SHP77 treated with DMSO at 0.1 percent for 48 hours (cell line): ENCODE data around the gene SLC10A1.
"Not testable (repeated sequence)": the region's sequence is repeated elsewhere in the genome, so short reads cannot be mapped to it uniquely, and the experiment has no call there.

Experiments
- DNase-seq: peaks from one replicate; lab custom pipeline; 2025; lab: John Stamatoyannopoulos, UW

SLC10A1 gene

GRCh38 chr14:69796797-69797500, at the start of gene SLC10A1:
Gene SLC10A1 (minus strand): TSS chr14:69797241. CDS start chr14:69797155, 86 bp downstream.
- DNase-seq: no peak

GRCh38 chr14:69845787-69846186, 48.7 kb upstream of the SLC10A1 start:
- peak; percentile 29 for DNase-seq

DNA sequence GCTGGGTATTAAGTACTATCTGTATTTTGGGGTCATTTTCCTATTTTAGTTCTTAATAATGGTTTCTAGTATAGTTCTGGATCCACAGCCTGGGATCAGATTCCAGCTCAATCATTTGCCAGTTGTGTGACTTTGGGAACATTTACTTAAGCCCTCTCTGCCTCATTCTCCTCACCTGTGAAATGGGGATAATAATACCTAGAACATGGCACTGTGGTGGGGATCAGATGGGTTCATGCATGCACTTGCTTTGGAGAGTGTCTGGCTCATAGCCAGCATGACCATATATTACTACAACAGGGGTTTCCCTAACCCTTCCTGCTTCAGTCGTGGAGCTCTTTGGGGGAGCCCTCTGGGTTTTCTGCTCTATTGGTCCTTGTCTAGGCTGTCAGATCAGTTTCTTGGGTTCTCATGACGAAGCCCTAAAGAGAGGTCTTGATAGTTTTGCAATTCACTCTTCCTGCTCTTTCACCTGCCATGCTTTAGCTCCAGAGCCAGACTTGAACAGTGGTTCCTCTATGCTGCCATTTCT, 48.1 kb upstream of the SLC10A1 start:
- no peak for DNase-seq

- no peak for DNase-seq
Observed at GRCh38 chr14:69844171-69844570, 47.1 kb upstream of the SLC10A1 start.

DNA sequence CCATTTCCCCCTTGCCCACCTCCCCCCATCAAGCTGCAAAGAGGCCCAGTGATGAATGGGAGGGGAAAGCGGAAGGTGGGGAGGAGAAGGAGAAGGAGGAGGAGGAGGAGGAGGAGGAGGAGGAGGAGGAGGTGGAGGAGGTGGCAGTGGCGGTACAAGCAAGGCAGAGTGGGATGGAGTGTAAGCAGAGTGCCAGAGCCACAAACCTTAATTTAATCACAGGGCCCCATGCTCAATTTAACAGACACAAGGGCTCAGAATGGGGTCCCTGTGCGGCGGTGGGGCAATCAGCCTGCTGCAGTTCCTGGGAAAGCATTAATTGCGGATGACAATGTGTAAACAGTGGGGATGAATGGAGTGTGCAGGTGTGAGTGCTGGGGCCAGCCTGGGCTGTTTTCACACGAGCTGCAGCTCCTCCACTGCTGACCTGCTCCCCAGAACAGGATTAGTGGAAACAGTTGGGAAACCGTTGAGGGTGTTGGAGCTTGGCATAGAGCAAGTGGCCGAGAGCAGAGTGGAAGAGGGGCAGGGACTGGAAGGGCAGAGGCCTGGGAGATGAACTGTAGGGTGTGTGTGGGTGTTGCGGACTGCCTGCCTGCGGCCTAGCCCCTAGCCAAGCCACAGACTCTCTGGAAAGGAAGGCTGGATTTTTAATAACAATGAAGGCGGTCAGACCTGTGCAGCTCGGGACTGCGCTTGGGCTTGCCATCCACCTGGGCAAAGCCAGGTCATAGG, 45.8 kb upstream of the SLC10A1 start:
- peak; percentile 76 for DNase-seq

- no peak for DNase-seq
Observed at GRCh38 chr14:69841656-69842055, 44.6 kb upstream of the SLC10A1 start.

DNA sequence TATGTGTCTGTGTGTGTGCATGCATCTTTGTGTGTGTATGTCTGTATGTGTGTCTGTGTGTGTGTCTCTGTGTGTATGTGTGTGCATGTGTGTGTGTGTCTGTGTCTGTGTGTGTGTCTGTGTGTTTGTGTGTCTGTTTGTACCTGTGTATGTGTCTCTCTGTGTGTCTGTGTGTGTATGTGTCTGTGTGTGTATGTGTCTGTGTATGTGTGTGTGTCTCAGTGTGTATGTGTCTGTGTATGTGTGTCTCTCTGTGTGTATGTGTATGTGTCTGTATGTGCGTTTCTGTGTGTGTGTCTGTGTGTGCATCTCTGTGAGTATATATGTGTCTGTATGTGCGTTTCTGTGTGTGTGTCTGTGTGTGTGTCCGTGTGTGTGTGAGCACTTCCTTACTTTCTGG, 42.6 kb upstream of the SLC10A1 start:
- no peak for DNase-seq

GRCh38 chr14:69838881-69839416, 41.9 kb upstream of the SLC10A1 start:
- no peak for DNase-seq

- no peak for DNase-seq
Observed at GRCh38 chr14:69828879-69829278, 31.8 kb upstream of the SLC10A1 start.

GRCh38 chr14:69828354-69828753, 31.3 kb upstream of the SLC10A1 start:
- DNase-seq: no peak

- DNase-seq: no peak
Observed at GRCh38 chr14:69827560-69827959, 30.5 kb upstream of the SLC10A1 start.

DNA sequence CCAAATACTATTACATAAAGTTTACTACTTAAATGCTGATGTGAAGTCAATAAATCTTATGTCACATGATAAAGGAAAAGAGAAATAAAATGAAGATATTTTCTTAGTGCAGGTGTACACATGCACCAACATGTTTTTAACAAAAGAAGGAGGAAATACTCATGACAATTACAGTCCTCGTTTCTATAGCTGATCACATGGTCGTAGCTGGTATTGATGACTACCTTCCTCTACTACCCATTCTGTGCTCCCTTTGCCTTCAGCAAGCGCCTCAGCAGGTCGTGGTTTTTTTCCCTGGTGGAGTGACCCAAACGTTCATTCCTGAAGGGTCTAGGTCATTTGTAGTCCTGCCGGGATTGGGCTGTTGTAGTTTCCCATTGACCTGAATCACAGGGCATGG, 25.4 kb upstream of the SLC10A1 start:
- no peak for DNase-seq

GRCh38 chr14:69820991-69821390, 23.9 kb upstream of the SLC10A1 start:
- DNase-seq: no peak

GRCh38 chr14:69819607-69820006, 22.6 kb upstream of the SLC10A1 start:
- DNase-seq: no peak

DNA sequence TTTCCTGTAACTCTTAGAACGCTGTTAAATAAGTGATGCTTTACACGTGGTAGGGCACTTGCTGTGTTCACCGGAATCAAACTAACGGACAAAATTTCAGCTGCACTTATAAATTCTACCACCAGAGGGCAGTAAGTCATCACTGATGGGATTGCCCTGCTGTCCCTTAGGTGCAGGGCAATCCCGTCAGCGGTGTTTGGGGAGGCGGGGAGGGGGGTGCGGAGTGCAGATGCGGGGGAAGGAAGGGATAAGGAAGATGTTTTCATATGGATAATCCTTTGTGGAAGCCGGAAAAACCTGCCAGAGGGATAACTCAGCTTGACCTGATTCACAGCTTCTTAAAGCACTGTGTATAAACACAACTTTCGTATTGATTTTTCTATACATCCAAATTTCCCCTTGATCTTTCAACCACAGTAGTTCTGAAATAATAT, 21.7 kb upstream of the SLC10A1 start:
- peak; percentile 48 for DNase-seq

- no peak for DNase-seq
Observed at GRCh38 chr14:69816216-69816615, 19.2 kb upstream of the SLC10A1 start.

- DNase-seq: no peak
Observed at GRCh38 chr14:69815556-69815955, 18.5 kb upstream of the SLC10A1 start.

DNA sequence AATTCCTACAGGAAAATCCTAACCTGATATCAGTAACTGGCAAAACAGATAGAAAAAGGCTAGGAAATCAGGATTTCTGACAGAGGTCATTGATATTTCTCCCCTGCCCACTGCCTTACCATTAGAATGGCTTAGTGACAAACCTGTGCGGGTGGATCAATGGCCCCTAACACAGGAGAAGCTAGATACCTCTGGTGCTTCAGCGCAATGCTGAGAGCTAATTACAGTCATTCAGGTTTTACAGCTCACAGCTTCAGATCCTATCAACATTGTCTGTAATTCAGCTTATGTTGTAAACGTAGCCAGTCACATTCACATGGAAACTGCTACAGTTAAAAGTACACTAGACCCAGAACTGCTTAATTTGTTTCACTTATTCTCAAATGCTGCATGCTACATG, 17.4 kb upstream of the SLC10A1 start:
- no peak for DNase-seq

DNA sequence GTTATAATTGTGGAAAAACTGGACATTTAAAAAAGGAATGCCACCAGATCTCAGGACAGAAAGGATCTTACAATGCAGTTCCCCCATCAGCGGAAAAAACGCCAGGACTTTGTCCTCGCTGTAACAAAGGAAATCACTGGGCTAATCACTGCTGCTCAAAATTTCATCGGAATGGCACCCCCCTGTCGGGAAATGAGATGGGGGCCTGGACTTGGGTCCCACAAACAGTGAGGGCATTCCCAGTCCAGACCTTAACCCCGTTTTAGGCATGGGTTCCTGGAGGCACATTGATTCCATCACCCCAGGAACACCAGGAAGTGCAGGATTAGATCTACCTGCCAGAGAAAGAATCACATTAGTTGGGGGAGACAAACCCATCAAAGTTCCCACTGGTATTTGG, 16.3 kb upstream of the SLC10A1 start:
- not testable (repeated sequence) for DNase-seq

DNA sequence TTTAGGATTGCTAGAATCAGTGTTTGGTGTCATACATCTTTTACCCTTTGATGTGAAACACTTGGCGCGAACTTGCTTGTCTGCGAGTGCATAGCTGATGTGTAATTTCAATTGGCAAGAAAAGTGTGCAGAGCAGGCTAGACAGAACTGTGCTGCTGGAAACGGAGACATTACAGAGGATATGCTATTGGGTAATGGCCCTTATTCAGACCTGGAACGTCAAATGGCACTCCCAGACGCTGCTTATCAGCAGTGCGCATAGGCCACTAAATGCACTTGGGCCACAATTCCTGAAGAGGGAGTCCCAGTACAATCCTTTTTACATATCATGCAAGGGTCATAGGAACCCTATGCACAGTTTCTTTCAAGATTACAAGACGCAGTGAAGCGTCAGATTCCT, 15.7 kb upstream of the SLC10A1 start:
- DNase-seq: no peak

GRCh38 chr14:69811868-69812252, 14.8 kb upstream of the SLC10A1 start:
- no peak for DNase-seq

DNA sequence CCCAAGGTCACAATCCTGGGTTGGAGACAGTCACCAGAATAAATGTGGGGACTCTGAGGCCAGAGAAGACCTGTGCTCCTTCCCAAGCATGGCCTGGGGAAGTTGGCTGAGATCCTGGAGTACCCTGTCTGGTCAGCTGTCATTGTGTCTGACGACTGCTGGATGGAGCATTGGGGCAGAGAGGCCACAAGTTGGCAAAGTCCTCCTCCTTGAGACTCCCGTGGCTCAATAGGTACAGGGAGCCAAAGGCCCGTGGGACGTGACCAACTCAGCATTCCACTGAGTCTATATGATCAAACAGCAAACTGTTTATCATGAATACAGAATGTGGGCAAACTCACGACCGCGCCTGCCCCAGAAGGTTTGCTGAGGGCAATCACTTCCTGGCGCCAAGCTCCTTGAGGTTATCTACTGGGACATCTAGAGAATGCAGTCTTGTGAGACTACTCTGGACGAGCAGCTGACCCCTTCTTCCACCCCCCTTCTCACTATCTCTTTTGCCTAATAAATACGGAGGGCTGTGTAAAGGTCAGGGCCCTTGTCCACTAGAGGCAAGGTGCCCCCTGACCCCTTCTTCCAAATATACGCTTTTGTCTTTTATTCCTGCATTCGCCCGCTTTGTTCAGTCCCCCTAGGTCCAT, 14.3 kb upstream of the SLC10A1 start:
- DNase-seq: no peak
